EH (cell line): Measurements from ENCODE around the gene SLC39A11.
A peak's percentile ranks its signal among the peaks of the same experiment; 100 is the strongest.
"Not testable (repeated sequence)": the region's sequence is repeated elsewhere in the genome, so short reads cannot be mapped to it uniquely, and the experiment has no call there.

ENCODE experiments used
- DNase-seq: peaks from one replicate; pipeline ENCODE4 v3.0.0-alpha.2; 2015; ENCODE audit warnings: low read depth

The SLC39A11 gene

DNA sequence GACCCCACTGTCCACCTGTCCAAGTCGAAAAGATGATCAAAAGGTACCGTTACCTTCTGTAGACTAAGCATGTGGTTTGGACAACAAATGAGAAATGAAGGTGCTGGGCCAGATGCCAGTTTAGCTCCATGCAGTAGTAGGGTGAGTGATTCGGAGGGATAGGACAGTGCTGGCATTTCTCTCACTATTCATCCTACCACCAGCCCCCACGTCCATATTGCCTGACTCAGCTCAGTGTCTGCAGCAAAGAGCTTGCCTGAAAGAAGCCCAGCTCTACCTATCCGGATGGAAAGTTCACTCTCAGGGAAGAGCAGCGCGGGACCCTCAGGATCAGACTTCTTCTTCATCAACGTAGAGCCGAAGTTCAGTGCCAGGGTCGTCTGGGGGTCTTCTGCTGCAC is 145.0 kb downstream of the SLC39A11 start:
- no peak for DNase-seq

GRCh38 chr17:72946696-72947095 is 145.8 kb downstream of the SLC39A11 start:
- DNase-seq = no peak

- no peak for DNase-seq
Observed at GRCh38 chr17:72946156-72946555, 146.3 kb downstream of the SLC39A11 start.

- no peak for DNase-seq
Observed at GRCh38 chr17:72945473-72945872, 147.0 kb downstream of the SLC39A11 start.

- no peak for DNase-seq
Observed at GRCh38 chr17:72943826-72944689, 148.4 kb downstream of the SLC39A11 start.

DNA sequence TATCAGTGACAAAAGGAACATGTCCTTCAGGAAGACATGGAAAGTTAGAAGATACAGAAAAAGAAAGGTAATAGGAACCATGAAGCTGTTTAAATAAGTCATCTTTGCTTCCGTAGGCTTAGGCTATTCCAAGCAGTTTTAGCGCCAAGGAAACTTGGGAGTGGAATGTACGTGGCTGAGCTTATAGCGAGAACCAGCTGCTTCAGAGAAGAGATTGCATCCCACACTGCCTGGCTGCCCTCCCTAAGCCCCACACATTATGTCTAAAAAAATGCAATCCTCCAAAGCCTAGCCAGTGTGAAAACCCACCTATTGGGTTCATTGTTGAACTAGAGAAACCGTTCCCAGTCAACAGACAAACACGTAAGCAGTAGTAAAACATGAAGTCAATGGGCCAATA is 149.9 kb downstream of the SLC39A11 start:
- DNase-seq = no peak

GRCh38 chr17:72940496-72940895 is 152.0 kb downstream of the SLC39A11 start:
- DNase-seq = no peak

DNA sequence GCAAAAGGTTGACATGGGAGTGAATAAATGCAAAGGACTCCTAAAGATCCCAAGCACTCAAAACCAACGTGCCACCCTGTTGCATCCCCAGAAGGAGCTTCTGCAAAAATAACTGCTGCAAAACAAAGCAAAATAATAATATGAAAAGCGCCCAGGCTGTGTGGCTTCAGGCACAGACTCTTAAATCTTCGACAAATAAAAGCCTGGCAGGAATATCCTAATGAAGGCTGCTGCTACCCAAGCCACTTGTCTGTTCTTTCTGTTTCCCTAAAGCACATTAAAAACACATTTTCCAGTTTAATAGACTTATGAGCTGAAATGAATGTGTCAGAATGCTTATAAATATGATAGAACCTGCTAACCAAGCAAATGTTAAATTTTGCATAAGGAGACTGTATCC is 154.0 kb downstream of the SLC39A11 start:
- no peak for DNase-seq

DNA sequence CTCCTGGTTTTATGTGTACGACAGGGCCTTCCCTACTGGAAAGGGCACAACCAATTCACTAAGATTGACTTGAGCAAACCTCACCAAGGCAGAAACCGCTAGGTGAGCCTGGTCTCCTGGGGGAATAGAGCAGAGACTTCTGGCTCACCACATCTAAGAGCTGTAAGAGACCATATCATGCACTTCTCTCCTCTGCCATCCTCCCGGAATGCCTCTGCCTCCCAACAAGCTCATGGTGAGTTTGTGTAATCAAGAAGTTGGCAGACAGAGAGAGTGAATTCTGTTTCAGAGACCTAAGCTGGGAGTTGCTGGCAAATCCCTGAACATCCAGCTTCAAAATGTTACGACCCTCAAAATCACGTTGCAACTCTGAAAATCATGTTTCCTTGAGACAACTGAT is 154.8 kb downstream of the SLC39A11 start:
- no peak for DNase-seq

- DNase-seq = not testable (repeated sequence)
Observed at GRCh38 chr17:72937254-72937653, 155.2 kb downstream of the SLC39A11 start.

DNA sequence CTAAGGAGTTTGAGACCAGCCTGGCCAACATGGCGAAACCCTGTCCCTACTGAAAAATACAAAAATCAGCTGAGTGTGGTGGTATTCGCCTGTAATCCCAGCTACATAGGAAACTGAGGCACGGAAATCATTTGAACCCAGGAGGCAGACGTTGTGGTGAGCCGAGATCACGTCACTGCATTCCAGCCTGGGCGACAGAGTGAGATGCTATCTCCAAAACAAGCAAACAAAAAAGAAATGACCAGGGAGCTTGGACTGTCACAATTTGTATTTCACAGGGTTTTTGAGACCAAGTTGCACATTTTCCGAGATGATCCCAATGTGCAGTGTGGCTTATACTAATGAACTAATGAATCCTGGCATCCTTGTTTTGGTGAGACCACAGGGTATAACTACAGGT is 156.5 kb downstream of the SLC39A11 start:
- DNase-seq = peak; percentile 30

DNA sequence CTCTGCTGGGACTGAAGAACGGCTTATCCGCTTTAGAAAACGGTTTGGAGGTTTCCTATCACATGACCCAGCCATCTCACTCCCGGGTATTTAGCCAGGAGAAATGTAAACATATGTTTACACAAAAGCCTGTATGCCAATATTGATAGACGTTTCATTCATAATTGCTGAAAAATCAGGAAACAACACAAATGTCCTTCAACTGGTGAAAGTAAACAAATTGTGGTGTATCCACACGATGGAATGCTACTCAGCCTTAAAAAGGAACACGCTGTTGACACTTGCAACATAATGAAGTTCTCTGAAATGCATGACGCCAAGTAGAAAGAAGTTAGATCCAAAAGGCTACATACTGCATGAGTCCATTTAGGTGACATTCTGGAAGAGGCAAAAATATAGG is 157.6 kb downstream of the SLC39A11 start:
- DNase-seq = no peak

GRCh38 chr17:72931635-72932034 is 160.9 kb downstream of the SLC39A11 start:
- no peak for DNase-seq

DNA sequence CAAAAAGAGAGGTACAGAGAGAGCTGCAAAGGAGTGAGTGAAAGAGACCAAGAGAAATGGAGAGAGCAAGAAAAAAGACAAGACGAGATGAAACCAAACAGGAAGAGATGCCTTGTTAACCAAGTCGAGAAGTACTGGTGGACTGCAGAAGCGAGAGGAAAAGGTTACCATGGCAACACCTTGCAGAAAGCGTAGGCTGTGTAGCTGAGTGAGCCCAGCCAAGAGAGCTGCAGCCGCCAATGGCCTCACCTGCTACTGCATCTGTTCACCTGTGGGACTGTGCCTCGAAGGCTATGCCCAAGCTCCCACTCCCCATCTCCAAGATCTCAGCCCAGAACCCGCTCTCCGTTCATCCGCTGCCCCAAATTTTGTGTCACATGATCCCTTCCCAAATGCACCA is 161.3 kb downstream of the SLC39A11 start:
- no peak for DNase-seq

DNA sequence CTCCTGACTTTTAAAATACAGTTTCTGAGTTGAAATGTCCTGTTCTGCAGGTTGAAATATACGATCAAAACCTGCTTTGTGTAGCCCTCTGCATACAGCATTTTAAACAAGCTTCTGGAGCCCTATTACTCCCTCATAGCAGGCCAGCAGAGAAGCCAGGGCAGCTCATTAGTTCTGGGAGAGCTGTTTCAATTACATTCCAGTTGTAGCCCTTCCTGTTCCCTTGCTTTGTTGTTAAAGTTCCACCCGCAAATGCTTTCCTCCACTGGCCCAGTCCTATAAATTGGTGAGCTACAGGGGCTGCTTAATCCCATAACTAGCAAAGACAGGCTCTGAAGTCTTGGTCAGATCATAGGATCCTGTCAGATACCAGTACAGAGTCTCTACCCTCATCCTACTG is 162.5 kb downstream of the SLC39A11 start:
- DNase-seq = no peak

GRCh38 chr17:72928454-72929136 is 163.9 kb downstream of the SLC39A11 start:
- DNase-seq = no peak

GRCh38 chr17:72927760-72928159 is 164.7 kb downstream of the SLC39A11 start:
- peak; percentile 18 for DNase-seq

DNA sequence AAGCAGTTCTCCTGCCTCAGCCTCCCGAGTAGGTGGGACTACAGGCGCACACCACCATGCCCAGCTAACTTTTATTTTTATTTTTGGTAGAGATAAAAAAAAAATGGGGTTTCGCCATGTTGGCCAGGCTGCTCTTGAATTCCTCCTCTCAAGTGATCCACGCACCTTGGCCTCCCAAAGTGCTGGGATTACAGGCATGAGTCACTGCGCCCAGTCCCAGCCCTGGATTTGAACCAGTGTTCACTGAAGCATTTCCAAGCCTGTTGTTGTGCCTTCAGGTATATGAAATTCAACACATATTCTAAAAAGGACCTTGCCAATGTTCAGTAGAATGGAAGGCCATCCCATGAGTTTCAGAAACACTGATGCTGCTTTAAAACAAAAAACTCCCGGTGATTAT is 165.3 kb downstream of the SLC39A11 start:
- no peak for DNase-seq

- peak; percentile 82 for DNase-seq
Observed at GRCh38 chr17:72926171-72926570, 166.3 kb downstream of the SLC39A11 start.

DNA sequence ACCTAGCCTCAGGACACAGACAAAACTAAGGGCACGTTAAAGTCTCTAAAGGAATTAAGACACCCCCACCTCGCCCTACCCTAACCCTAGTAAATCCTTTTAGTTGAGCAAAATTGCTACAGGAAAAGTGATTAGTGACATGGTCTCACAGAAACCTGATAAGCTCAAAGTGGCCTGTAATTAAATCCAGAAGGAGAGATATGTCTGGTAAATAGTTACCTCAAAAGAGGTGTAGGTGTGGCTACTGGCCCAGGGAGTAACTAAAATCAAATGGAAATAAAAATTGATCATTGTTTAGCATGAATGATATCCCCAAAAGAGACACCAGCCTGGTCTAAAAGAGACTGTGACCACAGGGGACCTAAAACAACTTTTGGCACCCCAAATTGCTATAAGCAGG is 168.3 kb downstream of the SLC39A11 start:
- DNase-seq = no peak

GRCh38 chr17:72922219-72922618 is 170.3 kb downstream of the SLC39A11 start:
- DNase-seq = no peak

DNA sequence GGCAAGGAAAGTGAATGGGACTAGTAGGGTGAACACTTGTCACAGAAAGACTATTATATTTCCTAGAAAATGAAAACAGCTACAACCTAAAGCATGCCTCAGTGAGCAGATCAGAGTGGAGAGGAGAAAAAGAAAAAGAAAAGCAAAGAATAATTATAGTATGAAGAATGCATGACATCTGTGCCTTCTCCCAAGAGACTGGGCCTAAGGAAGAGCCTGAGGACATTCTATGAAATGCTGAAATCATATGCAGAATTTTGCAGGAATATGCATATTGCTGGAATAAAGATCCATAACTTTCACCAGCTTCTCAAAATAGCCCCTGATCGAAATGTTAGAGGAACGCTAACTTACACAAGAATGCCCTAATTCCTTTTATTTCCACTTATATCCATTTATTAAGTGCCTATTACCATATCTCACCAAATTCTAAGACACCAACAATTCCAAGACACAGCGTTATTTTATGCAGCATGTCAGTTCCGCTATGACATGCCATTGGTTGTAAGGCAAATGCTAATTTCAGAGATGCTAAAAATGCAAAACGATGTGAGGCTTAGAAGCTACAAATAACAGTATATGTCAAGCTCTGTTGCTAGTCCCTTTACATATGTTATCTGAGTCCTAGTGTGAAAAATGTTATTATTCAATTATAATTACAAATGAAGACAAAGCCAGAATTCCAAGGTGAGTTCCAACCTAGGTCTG is 171.0 kb downstream of the SLC39A11 start:
- no peak for DNase-seq

GRCh38 chr17:72920513-72920912 is 172.0 kb downstream of the SLC39A11 start:
- no peak for DNase-seq
